H1 (cell line): ENCODE measurements around the gene RCAN3. TPM values are rescaled to one million over a fixed set of nuclear protein-coding genes. Genes with fewer than 3 reads are reported as not detected.

ENCODE experiments used
- BRCA1 ChIP-seq: IDR thresholded peaks from 2 replicates; pipeline ENCODE4 v1.6.1; 2012; ENCODE audit warnings: low read depth, low read length, improper control_type of control experiment
- CBX5 ChIP-seq: fragments of 300-800, 300-1000 bp; sonication (generic); IDR thresholded peaks from 2 replicates; pipeline ENCODE4 v1.7.1; 2016; ENCODE audit warnings: antibody characterized with exemption, low read length, low read depth
- GTF2F1 ChIP-seq: IDR thresholded peaks from 2 replicates; pipeline ENCODE4 v1.6.1; 2012; ENCODE audit warnings: low read depth, low read length, improper control_type of control experiment, borderline replicate concordance
- HDAC6 ChIP-seq: IDR thresholded peaks from one replicate; pipeline ENCODE4 v1.7.1; 2012; ENCODE audit warnings: low read depth, mild to moderate bottlenecking, inconsistent platforms, low read length, moderate library complexity
- NRF1 ChIP-seq: IDR thresholded peaks from 2 replicates; pipeline ENCODE4 v1.6.1; 2011; ENCODE audit warnings: mild to moderate bottlenecking, low read depth, low read length, improper control_type of control experiment
- SP2 ChIP-seq: IDR thresholded peaks from 2 replicates; pipeline ENCODE4 v1.6.1; 2012; ENCODE audit warnings: mild to moderate bottlenecking, low read length, inconsistent platforms
- polyA plus RNA-seq, 7 experiments: library from polyadenylated mRNA; depleted of rRNA in 3 of 7; stranded (reverse) in 5 of 7; unstranded in 2 of 7; fragments of >200 nt in 5 of 7; fragments of 200-250 nt in 2 of 7; gene quantifications; 1 replicate in 5 of 7; 2 replicates in 1 of 7; 4 replicates in 1 of 7; pipeline versions ENCODE4 v1.2.1 to v1.2.3, GENCODE V29; 2011 to 2013; ENCODE audit warnings: missing spikeins in 2 of 7, mixed read lengths in 2 of 7
- total RNA-seq: library from RNA; stranded (reverse); fragmentation: NEBNext Ultra II Directional; extraction: Animal tissue kit (Norgen Biotek cat#: 25700); gene quantifications from 2 replicates; pipeline ENCODE4 v1.2.1, GENCODE V29; 2021
- TF ChIP-seq, protein P1 (sequence below): fragments of 300-600 bp; sonication (generic); IDR thresholded peaks from 2 replicates; pipeline ENCODE4 v1.7.1; 2012; ENCODE audit warnings: low read length, moderate library complexity, mild to moderate bottlenecking, inconsistent platforms; ENCODE audit not compliant: insufficient replicate concordance
- TF ChIP-seq, protein P2 (sequence below): IDR thresholded peaks from 2 replicates; pipeline ENCODE4 v1.6.1; 2012; ENCODE audit warnings: inconsistent platforms

The RCAN3 gene
- total and polyA plus RNA-seq, 2 of the 8 experiments (the other 6 are each of a cell fraction or from before 2014, with no cell fraction given), result 5.6 to 16.6 TPM

DNA sequence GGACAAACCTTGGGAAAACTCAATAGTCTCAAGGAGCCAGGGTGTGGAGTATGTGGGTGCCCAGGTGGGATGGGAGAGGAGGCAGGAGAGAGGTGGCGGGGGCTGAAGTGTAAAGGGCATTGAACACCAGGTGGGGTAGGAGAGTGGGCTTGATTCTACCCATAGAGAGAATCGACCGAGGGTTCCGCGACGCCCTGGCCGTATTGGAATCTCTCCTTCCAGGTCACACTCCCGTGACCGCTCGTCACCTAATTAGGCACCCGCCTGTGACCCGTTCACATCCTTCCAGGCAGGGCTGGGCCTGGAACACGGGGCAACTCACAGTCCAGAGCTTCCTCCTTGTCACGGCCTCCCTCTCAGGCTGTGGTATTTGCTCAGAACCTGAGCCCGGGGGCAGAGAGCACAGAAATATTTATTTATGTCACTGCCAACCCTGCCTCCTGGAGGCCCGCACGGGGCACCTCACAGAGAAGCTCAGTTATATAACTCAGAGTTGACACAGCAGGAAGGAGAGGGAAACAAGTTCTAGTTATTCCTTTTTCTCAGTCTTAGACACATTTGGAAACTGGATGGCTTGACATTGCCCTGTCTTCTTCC, 65.3 kb downstream of the RCAN3 start (continued):
- TF ChIP-seq NRF1 (no peak), SP2 (no peak), BRCA1 (no peak), HDAC6 (no peak), CBX5 (no peak), GTF2F1 (no peak)
- TF ChIP-seq, protein P1, sequence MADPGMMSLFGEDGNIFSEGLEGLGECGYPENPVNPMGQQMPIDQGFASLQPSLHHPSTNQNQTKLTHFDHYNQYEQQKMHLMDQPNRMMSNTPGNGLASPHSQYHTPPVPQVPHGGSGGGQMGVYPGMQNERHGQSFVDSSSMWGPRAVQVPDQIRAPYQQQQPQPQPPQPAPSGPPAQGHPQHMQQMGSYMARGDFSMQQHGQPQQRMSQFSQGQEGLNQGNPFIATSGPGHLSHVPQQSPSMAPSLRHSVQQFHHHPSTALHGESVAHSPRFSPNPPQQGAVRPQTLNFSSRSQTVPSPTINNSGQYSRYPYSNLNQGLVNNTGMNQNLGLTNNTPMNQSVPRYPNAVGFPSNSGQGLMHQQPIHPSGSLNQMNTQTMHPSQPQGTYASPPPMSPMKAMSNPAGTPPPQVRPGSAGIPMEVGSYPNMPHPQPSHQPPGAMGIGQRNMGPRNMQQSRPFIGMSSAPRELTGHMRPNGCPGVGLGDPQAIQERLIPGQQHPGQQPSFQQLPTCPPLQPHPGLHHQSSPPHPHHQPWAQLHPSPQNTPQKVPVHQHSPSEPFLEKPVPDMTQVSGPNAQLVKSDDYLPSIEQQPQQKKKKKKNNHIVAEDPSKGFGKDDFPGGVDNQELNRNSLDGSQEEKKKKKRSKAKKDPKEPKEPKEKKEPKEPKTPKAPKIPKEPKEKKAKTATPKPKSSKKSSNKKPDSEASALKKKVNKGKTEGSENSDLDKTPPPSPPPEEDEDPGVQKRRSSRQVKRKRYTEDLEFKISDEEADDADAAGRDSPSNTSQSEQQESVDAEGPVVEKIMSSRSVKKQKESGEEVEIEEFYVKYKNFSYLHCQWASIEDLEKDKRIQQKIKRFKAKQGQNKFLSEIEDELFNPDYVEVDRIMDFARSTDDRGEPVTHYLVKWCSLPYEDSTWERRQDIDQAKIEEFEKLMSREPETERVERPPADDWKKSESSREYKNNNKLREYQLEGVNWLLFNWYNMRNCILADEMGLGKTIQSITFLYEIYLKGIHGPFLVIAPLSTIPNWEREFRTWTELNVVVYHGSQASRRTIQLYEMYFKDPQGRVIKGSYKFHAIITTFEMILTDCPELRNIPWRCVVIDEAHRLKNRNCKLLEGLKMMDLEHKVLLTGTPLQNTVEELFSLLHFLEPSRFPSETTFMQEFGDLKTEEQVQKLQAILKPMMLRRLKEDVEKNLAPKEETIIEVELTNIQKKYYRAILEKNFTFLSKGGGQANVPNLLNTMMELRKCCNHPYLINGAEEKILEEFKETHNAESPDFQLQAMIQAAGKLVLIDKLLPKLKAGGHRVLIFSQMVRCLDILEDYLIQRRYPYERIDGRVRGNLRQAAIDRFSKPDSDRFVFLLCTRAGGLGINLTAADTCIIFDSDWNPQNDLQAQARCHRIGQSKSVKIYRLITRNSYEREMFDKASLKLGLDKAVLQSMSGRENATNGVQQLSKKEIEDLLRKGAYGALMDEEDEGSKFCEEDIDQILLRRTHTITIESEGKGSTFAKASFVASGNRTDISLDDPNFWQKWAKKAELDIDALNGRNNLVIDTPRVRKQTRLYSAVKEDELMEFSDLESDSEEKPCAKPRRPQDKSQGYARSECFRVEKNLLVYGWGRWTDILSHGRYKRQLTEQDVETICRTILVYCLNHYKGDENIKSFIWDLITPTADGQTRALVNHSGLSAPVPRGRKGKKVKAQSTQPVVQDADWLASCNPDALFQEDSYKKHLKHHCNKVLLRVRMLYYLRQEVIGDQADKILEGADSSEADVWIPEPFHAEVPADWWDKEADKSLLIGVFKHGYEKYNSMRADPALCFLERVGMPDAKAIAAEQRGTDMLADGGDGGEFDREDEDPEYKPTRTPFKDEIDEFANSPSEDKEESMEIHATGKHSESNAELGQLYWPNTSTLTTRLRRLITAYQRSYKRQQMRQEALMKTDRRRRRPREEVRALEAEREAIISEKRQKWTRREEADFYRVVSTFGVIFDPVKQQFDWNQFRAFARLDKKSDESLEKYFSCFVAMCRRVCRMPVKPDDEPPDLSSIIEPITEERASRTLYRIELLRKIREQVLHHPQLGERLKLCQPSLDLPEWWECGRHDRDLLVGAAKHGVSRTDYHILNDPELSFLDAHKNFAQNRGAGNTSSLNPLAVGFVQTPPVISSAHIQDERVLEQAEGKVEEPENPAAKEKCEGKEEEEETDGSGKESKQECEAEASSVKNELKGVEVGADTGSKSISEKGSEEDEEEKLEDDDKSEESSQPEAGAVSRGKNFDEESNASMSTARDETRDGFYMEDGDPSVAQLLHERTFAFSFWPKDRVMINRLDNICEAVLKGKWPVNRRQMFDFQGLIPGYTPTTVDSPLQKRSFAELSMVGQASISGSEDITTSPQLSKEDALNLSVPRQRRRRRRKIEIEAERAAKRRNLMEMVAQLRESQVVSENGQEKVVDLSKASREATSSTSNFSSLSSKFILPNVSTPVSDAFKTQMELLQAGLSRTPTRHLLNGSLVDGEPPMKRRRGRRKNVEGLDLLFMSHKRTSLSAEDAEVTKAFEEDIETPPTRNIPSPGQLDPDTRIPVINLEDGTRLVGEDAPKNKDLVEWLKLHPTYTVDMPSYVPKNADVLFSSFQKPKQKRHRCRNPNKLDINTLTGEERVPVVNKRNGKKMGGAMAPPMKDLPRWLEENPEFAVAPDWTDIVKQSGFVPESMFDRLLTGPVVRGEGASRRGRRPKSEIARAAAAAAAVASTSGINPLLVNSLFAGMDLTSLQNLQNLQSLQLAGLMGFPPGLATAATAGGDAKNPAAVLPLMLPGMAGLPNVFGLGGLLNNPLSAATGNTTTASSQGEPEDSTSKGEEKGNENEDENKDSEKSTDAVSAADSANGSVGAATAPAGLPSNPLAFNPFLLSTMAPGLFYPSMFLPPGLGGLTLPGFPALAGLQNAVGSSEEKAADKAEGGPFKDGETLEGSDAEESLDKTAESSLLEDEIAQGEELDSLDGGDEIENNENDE, result no peak
- TF ChIP-seq, protein P2, sequence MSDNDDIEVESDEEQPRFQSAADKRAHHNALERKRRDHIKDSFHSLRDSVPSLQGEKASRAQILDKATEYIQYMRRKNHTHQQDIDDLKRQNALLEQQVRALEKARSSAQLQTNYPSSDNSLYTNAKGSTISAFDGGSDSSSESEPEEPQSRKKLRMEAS, result no peak
